ENCODE data around the gene LENG1.

The LENG1 gene

DNA sequence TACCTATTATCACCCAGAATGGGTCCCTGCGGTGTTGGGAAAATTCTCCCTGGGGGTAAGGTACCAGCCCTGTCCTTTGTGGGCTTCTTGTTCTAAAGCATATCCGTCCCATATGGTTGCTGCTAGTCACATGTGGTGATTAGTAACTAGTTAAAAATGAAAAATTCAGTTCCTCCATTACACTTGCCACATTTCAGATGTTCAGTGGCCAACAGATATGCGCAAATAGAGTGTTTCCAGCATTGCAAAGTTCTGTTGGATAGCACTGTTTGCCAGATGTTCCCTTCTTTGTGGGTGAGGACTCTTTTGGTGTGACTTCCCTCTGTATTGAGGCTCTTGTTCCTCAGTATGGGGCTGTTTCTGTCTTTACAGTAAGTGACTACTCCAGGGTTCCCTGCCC lies 18.2 kb downstream of the LENG1 start:
- no peak for DNase-seq (ENCODE audit: low read depth in 2 of 2)

DNA sequence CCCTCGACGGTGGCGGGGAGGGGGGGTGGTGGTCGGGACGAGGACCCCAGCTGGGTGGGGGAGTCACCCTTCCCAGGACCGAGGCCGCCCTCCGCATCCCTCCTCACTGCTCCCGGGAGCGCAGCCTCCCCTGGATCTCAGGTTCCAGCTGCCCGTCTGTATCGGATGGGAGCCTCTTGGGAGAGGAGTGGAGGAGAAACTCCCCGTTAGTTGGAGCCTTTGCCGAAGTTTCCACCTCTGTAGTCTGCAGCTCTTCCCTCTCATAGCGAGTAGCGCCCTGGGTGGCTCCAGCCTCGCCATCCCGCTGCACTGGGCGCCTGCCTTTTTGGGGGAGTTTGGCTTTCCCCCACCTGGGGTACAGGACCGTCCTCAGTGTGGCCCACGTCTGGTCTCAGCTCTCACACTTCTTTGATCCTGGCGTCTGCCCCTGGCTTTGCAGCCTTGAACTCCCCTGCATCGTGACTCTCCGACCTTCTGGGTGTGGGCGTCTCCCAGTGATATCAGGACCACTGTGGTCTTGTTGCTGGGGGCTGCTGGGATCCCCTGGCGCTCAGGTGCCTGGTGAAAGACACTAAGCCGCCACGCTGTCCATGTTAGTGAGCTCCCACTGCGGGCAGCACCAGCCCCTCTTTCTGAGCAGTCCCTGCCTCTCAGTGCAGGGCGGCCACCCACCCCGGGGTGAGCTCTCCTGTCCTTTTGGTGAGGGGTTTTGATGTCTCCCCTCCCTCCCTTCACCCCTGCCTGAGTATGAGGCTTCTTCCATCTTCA lies 20.8 kb downstream of the LENG1 start:
- DNase-seq (ENCODE audit: low read depth in 2 of 2) = no peak

- DNase-seq (ENCODE audit: low read depth in 2 of 2) = no peak
These were observed 21.6 kb downstream of the LENG1 start, which contains the start of gene CNOT3 for GRCh38 chr19:54137699-54138488. Gene CNOT3, plus strand, starts transcription at chr19:54137762. Its CDS starts 5,217 bp downstream, at chr19:54142979.

GRCh38 chr19:54136864-54137698 lies 22.4 kb downstream of the LENG1 start:
- DNase-seq (ENCODE audit: low read depth in 2 of 2) = peak; percentile 90 to 99

- DNase-seq (ENCODE audit: low read depth in 2 of 2) = no peak
These were observed 23.2 kb downstream of the LENG1 start for GRCh38 chr19:54136086-54136863.

DNA sequence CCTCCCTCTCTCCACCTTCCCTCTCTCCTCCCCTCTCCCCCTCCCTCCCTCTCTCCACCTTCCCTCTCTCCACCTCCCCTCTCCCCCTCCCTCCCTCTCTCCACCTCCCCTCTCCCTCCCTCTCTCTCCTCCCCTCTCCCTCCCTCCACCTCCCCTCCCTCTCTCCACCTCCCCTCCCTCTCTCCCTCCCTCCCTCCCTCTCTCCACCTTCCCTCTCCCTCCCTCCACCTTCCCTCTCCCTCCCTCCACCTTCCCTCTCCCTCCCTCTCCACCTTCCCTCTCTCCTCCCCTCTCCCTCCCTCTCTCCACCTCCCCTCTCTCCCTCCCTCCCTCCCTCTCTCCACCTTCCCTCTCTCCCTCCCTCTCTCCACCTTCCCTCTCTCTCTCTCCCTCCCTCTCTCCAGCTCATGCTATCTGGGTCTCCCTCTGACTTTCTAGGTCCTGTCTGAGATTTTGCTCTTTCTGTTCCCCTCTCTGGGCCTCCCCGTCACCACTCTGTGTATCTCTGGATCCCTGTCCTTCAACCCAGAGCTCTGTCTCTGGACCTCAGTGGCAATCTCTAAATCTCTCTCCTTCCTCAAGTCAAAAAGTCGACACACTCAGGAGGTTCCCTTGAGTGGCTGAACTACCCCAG lies 25.4 kb downstream of the LENG1 start:
- no peak for DNase-seq (ENCODE audit: low read depth in 2 of 2)

- no peak for DNase-seq (ENCODE audit: low read depth in 2 of 2)
These were observed 26.1 kb downstream of the LENG1 start for GRCh38 chr19:54133312-54133956.

DNA sequence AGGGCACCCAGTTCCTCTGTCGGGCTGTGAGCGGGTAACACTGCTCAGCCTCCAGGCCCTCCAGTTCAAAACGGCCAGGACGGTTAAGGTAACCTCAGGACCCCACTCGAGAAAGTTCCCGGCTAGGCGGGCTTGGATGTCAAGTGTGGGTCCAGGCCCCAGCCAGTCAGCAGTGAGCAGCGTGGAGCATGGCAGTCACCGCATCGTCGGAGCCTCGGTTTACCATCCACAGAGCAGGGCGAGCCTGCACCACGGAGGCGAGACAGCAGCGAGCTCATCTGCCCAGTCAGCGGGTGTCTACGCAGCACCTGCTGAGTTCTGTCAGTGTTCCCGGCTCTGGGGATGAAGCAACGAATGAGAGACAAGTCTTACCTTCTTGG lies 29.9 kb downstream of the LENG1 start:
- no peak for DNase-seq (ENCODE audit: low read depth in 2 of 2)

DNA sequence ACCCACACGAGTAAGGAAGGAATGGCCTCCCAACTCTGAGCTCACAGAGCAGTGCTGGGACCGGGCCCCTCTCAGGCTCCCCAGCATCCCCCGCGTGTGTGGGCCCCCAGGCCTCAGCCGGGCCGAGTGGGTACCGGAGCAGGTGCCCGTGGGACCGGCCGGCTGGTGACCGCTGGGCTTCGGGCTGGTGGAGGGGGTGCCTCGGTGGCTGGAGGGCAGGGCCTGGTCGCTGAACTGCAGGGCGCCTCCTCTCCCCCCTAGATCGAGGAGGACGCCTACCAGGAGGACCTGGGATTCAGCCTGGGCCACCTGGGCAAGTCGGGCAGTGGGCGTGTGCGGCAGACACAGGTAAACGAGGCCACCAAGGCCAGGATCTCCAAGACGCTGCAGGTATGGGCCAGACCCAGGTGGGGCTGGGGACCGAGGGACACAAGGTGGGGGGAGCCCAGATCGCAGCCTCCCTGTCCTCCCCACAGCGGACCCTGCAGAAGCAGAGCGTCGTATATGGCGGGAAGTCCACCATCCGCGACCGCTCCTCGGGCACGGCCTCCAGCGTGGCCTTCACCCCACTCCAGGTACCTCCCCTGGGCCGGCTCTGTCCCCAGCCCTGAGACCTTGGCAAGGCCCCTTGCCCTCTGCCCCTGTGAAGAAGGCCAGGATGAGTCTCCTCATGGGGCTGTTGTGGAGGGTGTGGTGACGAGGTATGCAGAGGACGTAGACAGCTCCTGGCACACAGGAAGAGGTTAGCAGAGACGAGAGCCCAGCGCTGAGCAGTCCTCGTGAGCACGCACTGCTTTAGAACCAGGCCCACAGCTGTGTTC lies 30.5 kb downstream of the LENG1 start:
- no peak for DNase-seq (ENCODE audit: low read depth in 2 of 2)

DNA sequence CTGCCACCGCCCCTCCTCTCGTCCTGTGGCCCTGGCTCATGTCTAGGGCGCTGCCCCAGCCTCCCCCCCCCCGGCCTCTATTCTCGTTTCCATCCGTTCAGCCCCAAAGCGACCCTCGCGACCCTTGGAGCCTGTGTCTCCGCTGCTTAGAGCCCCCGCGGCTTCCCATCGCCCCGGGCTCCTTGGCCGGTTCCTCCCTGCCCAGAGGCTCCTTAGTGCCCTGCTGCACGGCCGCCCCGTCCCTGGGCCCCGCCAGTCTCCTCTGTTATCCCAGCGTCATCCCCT lies 31.1 kb downstream of the LENG1 start:
- no peak for DNase-seq (ENCODE audit: low read depth in 2 of 2)

DNA sequence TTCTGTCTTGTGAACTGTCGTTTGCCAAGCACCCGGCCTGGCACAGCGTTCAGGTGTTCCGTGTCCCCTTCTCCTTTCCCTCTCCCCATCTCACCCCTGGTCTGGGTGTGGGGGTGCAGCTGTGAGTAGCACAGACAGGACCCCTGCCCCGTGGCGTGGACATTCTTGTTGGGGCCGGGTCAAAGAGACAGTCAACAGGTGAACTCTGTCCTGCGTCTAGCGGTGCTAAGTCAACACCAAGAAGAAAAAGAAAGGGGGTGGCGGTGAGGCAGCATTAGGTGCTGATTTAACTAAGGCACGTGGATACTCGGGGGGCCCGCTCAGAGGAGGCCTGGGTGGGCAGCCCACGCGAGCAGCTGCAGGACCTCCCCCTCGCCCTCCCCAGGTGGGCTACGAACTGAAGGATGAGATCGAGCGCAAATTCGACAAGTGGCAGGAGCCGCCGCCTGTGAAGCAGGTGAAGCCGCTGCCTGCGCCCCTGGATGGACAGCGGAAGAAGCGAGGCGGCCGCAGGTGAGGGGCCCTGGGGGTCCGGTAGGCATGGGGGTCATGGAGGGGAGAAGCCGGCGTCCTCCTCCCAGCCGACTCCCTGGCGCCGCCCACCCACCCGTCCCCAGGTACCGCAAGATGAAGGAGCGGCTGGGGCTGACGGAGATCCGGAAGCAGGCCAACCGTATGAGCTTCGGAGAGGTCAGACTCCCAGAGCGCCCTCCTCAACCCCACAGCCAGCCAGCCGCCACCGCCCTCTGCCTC lies 31.7 kb downstream of the LENG1 start:
- no peak for DNase-seq (ENCODE audit: low read depth in 2 of 2)

GRCh38 chr19:54125713-54126112 lies 33.8 kb downstream of the LENG1 start:
- DNase-seq (ENCODE audit: low read depth in 2 of 2) = no peak

DNA sequence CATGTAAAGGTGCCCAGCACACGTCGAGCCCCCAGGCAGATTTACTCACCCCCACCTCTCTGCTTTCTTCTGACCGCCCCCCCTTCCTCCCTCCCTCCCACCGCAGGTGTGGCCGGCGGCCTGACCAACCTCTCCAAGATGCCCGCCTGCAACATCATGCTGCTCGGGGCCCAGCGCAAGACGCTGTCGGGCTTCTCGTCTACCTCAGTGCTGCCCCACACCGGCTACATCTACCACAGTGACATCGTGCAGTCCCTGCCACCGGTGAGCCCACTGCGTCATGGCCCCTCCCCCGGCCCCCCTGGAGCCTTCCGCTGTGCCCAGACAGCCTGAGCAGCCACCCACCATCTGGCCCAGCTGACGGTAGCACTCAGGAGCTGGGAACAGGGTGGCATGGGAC lies 35.1 kb downstream of the LENG1 start:
- no peak for DNase-seq (ENCODE audit: low read depth in 2 of 2)

DNA sequence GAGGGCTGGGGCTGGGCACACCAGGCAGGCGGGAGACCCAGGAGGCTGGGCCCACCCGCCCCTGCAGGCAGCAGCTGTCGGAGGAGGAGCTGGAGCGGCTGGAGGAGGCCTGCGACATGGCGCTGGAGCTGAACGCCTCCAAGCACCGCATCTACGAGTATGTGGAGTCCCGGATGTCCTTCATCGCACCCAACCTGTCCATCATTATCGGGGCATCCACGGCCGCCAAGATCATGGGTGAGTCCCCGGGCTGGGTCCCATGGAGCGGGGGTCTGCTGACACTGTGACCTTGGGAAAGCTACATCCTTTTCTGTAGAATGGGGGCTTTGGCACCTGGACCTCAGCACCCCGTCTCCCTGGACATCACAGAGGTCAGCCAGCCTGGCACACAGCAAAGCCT lies 35.8 kb downstream of the LENG1 start:
- DNase-seq (ENCODE audit: low read depth in 2 of 2) = no peak

DNA sequence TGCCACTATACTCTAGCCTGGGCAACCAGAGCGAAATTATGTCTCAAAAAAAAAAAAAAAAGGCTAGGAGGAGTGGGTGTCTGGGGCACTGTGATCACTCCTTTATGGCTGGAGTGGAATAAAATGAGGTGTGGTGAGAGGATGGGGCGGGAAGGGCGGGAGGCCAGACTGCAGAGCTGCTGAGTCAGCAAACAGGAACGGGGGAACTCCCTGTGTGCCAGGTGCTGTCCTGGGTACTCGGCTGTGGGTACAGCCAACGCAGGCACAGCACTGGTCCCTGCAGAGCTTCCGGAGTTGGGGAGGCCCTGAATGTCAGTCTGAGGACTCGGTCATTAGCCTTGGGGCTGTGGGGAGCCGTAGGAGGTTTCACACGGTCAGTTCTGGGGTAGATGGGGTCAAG lies 38.3 kb downstream of the LENG1 start:
- DNase-seq (ENCODE audit: low read depth in 2 of 2) = no peak

DNA sequence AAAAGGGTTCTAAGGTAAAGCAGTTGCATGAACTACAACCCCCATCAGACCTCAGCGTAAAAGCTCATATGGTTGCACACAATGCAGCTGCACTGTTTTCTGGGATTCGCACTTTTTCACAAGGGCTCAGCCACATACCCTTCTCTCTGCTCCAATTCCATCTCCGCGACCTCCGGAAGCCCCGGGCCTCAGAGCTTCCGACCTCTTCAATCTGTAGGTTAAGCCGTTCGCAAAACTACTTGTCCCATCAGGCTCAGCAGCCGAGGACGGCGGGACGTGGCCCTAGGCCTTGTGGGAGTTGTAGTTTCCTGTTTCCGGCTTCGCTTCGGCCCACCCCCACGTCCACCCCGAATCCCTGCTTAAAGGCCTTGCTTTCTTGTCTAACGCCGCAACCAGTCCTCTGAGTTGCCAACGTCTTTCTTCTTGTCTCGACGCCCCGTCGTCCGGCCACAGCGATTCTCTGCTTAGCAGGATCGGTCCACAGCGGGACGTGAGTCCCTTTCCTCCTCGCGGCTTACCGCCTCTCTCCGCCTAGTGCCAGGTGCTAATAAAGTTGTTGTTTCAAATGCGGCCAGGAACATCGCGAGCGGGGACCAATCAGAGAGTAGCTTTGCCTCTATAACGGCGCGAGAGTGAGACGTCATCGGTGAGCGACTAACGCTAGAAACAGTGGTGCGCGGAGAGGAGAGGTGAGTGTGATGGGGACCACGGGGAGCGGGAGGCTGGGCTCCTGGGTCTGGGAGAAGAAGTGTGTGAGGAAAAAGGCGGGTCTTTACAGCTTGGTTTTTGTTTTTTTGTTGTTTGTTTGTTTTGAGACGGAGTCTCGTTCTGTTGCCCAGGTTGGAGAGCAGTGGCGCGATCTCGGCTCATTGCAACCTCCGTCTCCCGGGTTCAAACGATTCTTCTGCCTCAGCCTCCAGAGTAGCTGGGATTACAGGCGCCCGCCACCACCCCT lies 44.1 kb downstream of the LENG1 start, which contains the start of the genes PRPF31 and TFPT:
PRPF31 (plus strand) TSS at position 646 of the 955 bp plus-strand sequence. CDS start 2,525 bp downstream, outside the sequence.
TFPT (minus strand) TSS at position 549 of the 955 bp plus-strand sequence; CDS start at position 161, 388 bp downstream.
- peak; percentile 83 to 88 for DNase-seq (ENCODE audit: low read depth in 2 of 2)

- no peak for DNase-seq (ENCODE audit: low read depth in 2 of 2)
These were observed 45.0 kb downstream of the LENG1 start for GRCh38 chr19:54114340-54115108.
